Astrocyte (in vitro differentiated cells and primary cell): Measurements from ENCODE around the gene GSAP.

ENCODE experiments used
- CTCF ChIP-seq: IDR thresholded peaks from 2 replicates; pipeline ENCODE4 v1.5.1; 2011; ENCODE audit warnings: low read depth, mild to moderate bottlenecking, inconsistent platforms, low read length, moderate library complexity; ENCODE audit not compliant: insufficient read depth
- EZH2 ChIP-seq: IDR thresholded peaks from 2 replicates; pipeline ENCODE4 v1.6.1; 2012; ENCODE audit warnings: mild to moderate bottlenecking, low read length, inconsistent platforms; ENCODE audit not compliant: insufficient read depth

- no peak for TF ChIP-seq CTCF
- no peak for TF ChIP-seq EZH2
Measured at GRCh38 chr7:77284616-77285015, 131.5 kb downstream of the GSAP start.
